ENCODE data around the gene URB1.
"Not testable (repeated sequence)": the region's sequence is repeated elsewhere in the genome, so short reads cannot be mapped to it uniquely, and the experiment has no call there.

The URB1 gene, protein sequence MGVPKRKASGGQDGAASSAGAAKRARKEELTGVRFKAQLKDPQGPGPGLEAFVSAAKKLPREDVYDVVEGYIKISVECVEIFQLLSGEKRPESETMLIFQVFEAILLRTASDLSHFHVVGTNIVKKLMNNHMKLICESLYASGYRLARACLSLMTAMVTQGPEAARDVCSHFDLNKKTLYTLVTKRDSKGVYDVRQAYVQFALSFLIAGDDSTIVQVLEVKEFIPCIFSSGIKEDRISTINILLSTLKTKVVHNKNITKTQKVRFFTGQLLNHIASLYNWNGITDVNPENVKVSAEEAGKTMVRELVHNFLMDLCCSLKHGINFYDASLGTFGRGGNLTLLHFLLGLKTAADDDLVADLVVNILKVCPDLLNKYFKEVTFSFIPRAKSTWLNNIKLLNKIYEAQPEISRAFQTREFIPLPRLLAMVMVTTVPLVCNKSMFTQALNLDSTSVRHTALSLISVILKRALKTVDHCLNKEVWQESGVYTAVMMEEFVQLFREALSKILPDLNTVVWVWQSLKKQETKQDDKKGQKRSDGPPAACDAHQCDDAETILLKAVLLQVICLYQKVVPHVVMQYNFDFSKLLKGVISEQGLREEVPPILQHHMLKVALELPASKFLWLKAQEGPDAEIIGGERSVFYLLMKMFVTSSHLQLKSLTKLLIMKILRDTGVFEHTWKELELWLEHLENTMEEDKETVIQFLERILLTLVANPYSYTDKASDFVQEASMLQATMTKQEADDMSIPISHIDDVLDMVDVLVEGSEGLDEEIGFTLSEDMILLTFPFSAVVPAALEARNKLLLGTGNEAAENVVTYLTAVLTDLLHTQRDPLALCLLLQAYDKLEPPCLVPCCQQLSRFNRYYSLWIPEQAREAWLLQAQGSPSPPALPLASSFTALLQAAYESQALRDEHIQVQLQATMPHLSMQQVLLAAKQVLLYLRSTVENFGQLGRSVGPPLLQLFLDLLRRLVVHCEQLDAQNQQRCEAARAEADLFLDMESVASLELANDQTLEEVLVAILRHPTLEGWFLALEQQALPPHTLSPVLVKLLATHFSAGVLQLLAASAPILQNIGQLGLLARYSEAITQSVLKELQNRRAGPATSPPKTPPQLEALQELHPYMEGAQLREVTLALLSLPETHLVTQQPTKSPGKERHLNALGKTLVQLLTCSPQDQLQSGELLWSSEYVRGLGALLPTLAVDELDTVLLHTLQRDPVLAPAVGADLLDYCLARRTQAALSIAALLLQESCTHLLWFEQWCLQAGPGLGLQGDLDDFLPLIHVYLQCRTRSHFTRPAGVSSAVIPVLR (N-terminal part only)

DNA sequence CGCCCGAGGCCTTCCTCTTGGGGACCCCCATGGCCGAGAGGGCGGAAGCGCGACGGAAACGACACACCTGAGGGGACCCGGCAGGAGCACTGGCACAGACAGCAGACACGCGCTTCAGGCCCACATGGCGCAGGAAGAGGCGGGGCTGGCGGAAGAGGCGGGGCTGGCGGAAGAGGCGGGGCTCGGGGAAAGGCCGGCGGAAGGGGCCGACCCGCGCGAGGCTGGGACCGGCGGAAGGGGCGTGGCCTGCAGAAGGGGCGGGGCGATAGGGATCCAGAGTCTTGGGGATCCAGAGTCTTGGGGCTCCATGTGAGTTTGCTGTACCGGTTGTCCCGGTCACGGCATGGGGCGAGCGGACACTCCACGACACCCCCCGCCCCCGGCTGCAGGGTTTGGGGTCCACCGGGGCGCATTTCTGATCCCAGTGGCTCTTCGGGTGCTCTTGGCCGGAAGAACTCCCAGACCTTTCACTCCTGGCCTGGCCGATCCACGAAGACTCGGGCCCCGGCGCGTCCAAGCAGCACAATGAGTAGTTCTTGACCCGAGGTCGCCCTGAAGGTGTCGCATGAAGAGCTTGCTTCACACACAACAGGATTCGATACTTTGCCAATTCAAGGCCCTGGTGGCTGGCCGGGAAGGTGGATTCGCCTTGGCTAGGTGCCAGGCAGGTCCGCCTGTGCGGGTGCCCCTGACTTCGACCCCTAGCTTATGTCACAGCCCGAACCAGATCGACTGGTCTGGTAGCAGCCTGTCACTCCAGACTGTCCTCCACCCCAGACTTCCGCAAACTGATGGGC is at the start of gene URB1:
Gene URB1, minus strand, starts transcription at position 133 of the 797 bp plus-strand sequence. Its CDS starts 102 bp downstream, at position 31.
- peak; percentile 74 for DNase-seq

DNA sequence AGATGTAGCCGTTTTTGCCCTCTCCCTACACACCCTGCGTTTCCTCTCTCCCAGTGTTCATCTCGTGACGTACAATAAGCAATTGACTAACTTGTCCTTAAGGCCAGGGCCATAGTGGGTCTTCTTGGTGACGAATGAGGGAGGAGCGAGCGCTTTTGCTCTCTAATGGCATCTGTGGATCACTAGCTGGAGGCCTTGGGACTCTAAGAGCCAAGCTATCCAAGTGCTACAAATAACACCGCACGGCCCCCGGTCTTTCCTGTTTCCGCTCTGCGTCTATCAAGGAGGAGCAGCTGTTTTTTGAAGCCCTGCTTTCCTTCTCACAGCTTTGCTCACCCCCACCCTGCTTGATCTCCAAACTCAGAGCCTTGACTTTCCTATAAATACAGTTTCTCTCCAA is 44.9 kb upstream of the URB1 start:
- no peak for DNase-seq

DNA sequence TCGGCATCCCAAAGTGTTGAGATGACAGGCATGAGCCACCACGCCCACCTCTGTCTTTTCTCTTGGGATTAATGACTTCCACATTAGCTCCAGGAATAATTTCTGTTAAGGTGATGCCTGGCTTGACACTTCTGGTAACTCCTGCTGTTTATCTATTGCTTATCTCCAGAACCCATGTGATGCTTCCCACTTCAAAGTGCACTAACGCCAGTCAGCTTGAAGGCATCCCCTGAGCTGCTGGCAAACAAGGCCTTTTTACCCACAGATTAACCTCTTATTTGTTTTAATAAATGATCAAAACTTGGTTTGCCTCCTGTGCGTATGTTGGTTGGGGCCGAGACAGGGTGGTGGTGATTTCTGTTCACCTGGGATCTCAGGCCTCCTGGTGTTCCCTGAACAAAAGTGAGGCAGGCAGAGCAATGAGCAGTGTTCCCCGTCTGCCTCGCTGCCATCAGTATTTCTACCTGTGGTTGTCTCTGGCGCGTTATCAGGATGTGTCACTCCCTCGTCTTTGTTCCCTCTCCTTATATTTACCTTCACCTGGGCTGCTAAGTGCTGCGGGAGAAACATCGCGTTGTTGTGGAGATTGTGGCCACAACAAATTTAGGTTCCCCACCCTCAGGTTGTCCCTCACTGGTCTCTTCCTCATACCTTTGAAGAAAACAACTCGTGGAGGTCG is 40.3 kb upstream of the URB1 start:
- not testable (repeated sequence) for DNase-seq

DNA sequence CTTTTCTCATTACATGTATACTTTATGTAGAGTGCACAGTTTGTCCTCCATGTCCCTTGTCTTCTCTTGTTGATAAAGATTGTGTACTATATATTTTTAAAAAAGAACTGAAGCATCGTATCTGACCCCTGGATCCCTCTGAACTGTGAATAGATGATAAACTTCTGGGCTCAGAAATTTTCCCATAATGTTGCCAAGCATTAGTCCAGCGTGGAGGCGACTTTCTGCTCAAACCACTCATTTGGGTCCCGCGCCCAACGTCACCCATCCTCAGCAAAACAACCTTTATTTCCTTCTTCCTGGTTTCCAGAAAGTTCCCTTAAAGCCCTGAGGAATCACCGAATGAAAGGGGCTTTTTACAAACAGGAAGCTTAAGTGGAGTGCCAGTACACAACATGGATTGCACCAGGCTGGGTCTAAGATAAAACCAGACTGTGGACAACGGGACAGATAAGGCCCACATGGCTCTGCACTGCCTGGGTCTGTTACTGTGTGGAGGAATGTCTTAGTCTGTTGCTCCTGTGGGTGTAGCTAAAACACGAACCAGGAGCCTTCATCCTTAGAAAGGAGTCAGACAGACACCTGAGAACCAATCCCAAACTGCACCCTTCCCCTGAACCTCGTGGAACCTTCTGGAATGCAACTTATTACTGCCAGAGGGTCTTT is 35.3 kb upstream of the URB1 start:
- DNase-seq = no peak

DNA sequence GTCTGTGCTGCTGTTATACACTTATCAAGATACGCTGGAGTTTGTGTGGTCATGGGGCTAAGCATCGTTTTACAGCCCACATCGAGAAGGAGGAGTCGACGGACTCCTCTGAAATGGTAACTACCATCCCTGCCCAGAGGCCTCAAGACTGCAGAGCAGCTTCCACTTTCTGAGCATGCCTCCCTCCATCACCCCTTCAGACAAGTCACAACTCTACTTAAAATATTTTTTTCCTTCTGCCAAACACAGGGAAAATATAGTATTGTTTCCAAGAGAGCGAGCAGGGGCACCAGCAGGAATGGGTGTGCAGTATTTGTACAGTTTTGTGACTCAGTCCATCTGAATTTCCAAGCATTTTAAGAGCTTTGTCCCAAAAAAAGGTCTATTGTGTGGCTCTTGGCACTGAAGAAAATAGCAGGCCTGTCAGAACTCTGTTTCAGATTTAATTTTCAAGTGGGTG is 33.8 kb upstream of the URB1 start:
- no peak for DNase-seq

DNA sequence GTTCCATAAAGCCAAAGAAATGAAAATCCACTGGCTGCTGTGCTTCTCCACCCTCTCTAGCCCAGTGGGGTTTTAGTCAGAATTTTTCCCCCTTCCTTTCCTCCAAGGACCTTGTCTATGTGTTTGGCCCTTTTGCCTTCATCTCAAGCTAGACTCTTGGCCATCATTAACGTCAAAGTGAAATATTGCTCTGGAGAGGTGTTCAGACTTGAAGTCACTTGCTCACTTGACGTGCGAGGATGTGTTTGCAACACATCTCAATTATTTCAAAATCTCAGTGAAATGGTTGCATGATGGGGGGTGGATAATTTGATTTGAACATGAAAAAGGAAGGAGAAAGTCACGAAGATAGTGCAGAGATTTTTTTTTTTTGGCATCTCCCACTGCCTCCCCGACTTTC is 33.3 kb upstream of the URB1 start:
- DNase-seq = no peak

DNA sequence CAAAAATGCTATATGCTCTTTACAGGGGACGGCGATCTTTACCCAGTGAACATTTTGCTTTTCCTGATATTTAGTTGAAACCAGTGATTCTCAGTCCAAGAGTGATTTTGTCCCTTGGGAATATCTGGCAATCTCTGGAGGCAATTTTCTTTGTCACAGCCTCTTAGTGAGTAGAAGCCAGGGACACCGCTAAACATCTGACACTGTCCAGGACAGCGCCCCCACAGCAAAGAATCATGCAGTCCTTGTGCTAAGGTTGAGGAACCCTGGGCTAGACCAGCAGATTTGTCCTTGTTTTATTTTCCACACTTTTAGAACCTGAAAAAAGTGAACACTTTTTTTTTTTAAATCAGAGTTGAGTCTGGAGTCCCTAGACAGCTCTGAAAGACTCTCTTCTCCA is 32.8 kb upstream of the URB1 start:
- no peak for DNase-seq

DNA sequence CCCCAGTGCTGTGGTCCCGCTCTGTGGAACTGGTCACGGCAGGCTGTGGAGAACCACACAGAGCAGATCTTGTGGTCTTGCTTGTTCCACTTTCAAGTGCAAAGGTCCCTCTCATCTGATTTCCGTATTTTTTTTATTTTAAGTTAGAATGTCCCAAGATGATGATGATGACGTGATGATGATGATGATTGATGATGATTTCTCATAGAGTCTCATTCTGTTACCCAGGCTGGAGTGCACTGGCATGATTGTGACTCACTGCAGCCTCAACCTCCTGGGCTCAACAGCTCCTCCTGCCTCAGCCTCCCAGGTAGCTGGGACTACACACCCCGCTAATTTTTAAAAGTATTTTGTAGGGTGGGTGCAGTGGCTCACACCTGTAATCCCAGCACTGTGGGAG is 31.9 kb upstream of the URB1 start:
- DNase-seq = no peak

DNA sequence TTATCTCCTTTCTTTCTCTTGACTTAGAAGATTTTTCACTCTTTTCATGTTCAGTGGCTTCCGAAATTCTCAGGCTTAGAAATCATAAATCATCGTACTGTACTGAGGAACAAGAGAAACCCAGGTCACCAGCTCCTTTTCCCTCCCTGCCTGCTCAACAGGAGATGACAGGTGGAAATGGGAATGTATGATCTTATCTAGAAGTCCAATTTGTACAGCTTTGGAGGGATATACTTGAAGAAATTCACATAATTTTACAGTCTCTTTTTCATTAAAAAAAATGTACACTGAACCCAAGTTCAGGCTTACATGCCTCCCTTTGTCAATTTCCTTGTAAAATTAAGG is 31.4 kb upstream of the URB1 start:
- no peak for DNase-seq

DNA sequence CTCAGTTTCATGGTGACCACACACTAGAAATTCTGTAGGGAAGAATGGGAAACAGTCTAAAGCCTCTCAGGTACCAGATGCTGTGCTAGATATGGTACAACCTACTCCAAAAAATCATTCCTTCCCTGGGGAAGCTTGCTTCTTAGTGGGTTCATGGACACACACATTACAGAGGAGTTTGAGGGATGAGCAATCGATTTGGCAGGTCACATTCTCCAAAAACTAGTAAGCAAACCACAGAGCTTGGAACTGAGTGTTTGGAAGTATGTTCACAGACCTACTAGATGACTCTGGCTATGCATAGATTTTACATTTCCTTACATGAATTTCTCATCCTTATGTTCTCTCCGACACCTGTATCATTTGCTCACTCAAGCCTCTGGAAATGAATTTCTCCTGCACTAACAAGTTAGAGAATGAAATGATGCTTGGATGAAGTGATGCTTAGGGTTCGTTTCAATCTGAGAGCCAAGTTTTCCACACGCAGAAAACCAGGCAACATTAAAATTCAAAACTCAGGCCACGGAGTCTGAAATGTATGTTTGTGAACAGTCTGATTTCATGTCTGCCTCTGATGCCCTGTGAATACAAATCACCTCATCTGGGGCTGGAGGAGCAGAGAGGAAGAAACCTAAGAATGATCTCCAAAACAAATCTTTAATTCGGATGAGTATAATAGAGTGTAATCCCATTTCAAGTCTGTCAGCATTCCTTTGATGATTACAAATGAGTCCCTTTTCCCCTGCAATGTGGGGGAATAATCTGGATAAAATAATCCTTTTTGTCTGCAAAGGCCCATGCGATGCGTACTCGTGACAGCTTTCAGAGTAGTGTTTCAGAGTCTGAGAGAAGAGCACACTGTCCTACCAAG is 30.7 kb upstream of the URB1 start:
- no peak for DNase-seq

DNA sequence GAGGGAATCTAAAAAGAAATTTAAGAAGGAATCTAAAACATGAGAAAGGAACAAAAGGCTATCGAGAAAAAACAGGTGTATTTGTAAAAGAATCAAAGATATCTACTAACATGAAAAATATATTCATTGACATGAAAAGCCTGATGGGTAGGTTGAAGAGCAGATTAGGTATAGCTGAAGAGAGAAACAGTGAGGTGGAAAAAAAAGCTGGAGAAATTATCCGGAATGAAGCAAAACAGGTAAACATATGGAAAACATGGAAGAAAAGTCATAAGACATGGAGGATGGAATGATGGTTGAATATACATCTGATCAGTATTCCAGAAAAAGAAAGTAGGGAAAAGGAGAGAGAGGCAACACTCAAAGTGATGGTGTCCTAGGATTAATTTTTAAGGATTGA is 29.3 kb upstream of the URB1 start:
- no peak for DNase-seq

DNA sequence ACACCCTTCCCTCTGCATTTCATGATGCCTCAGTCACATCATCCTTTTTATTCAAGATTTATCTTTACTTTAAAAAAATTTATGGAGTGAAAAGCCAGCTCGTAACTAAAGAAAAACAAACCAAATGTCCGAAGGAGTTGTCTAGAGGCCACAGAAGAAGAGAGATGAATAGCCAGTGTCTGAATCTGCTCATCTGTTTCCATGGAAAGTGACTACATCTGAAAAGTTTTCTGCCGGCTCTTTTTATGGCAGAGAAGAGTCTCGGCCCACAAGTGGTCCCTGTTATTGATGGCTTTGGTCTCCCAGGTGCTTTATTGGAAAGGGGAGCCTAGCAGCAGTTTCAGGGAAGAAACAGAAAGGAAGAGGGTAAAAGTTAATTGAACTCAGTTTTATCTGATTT is 25.3 kb upstream of the URB1 start:
- DNase-seq = no peak

DNA sequence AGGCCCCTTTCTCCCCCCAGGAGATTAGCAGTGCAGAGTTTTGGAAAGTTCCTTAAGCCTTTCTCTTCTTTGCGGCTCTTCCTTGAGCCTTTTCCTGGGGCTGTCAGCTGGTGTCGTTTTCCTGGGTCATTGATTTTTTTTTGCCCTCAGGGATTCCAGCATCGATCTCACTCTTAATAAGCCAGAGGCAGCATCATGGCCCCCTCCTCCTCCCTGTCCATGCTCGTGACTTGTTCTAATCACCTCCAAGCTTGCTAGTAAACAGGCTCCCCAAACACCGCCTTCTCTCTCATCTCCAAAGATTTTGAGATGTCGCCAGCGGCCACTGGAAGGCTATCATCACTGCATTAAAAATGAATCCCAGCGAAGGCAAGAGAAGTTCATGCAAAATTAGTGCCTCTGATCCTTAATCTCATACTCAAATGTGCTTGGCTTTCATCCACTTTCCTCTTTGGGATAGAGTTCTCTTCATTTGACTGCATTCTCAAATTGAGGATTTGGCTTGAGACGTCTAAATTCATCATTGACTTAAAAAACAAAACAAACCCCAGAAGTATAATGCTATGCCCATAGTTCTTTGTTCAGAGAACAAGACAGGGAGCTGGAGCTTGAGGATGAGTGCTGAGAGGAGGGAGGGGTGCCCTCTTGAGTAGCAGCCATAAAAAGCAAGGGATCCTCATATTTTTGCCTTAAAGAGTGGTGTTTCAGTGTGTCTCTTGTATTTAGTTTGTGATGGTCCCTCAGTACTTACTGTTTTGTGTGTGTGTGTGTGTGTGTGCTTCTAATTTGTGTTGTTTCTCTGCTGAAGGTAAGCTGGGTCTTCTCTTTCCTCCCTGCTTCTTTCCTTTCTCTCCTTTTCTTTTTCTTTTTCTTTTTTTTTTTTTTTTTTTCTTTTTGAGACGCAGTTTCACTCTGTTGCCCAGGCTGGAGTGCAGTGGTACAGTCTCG is 22.9 kb upstream of the URB1 start:
- DNase-seq = no peak

DNA sequence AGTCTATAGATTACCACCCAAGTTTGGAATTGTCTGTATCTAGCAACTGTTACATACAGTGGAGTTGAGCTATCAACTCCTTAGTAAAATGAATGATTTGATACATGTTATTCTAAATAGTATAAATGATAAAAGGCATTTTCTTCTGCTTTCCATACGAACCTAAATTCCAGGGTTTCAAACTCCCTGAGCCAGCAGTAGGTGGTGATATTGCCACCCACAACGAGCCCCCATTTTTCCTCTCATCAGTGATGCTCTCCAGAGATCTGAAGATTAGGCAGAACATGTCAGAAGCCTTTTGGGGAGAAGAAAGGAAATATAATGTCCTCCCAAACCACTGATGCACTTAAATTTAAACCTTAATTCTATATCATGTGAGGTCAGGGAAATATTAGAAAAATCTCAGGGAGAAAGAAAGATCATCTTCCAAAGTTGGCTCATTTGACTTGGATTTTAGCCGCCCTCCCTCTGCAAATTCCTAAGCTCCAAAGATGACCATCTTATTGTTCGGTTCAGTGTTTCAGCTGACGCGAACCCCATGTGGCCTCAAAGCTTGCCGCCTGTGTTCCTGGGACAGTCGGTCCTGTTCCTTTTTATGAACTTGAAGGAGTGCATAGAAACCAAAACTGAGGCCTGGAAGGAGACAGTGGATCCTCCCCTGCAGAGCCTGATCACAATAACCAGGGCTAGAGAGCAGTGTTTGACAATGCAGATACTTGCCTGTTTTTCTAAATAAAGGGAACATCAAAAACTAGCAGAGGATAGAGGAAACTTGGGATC is 22.0 kb upstream of the URB1 start:
- peak; percentile 48 for DNase-seq

DNA sequence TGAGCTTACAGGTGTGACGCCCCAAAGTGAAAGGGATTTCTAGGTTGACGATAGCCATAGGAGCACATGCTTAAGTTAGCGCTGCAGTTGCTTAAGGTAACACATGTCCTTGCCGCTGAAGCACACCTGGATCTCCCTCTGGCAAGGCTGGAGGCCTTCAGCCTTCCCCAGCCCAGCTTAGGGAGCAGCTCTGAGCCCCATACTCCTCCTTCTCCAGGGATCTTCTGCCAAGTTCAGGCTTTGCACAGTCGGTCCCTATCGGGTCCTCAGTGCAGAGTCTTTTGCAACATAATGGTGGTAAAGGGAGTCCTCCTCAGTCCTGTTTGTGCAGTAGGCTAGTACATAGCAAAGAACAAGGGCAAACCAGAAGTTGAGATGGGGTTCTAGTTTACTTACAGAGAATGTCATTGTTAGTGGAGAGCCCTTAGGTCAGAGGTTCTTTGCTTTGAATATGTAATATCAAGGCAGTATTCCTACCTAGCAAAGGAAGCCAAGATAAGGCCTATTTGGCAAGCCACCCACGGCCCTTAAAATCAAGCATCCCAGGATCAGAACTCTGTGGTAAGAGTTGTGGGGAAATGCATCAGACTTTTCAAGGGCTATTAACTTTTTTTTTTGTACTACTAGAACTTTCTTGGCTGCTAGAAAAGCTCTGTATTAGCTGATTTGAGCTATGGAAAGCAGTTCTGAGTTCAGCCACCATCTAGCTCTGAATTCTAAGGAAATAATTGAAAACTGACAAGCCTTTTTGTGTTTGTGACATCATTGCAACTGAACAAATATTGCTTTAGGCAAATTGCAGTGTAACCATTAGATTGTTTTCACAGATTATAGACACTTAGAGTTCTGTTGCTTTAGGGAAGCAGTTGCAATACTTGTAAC is 21.1 kb upstream of the URB1 start:
- DNase-seq = no peak

DNA sequence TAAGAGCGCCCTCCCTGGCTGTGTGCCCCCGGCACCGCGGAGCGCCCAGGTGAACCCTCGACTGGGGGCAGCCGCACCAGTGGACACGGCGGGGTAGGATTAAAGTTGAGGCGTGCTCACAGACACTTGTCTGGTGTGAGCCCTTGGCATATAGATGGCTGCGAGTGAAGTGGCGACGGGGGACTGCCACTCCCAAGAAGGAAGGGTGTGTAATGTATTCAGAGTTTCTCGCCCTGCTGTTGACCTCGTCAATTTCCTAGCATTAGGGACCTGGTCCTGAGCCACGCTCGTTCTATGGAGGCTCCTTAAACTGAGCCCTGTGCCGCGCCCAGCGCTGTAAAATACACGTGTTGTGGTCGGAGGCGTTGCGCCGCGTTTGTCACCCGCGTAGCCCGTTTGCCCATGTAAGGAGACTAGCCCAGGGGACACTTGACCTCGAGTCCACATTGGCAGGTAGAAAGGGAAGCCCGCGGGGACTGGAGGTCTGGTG is 20.2 kb upstream of the URB1 start:
- DNase-seq = no peak
